Activated naive CD4-positive, alpha-beta T cell treated with anti-CD3 and anti-CD28 coated beads for 36 hours (primary cell): Measurements from ENCODE around the gene PLCG1. TPM values are rescaled to one million over a fixed set of nuclear protein-coding genes. Genes with fewer than 3 reads are reported as not detected.

Source experiments
- CTCF ChIA-PET: fragments of 350-600 bp; sonication (Branson Sonifier 250); formaldehyde crosslinking; loops from one replicate; lab custom pipeline; 2021; ENCODE audit warnings: antibody characterized with exemption; lab: Charles Lee
- DNase-seq: peaks from one replicate; pipeline ENCODE4 v3.0.0-alpha.2; 2020
- H3K27ac Mint-ChIP-seq: one replicate; pipeline ENCODE4 v1.8.0; 2021; ENCODE audit warnings: mild to moderate bottlenecking, mixed read lengths
- H3K27me3 Mint-ChIP-seq: one replicate; pipeline ENCODE4 v1.8.0; 2021; ENCODE audit warnings: low read depth, mixed read lengths
- H3K36me3 Mint-ChIP-seq: one replicate; pipeline ENCODE4 v1.8.0; 2021; ENCODE audit warnings: low read depth, mixed read lengths
- H3K4me1 Mint-ChIP-seq: one replicate; pipeline ENCODE4 v1.8.0; 2021; ENCODE audit warnings: low read depth, mixed read lengths
- H3K4me3 Mint-ChIP-seq: one replicate; pipeline ENCODE4 v1.8.0; 2021; ENCODE audit warnings: mild to moderate bottlenecking, moderate library complexity, mixed read lengths
- H3K9me3 Mint-ChIP-seq: one replicate; pipeline ENCODE4 v1.8.0; 2021; ENCODE audit warnings: mixed read lengths
- intact Hi-C: fragments of 100-400 bp; cut with micrococcal nuclease; formaldehyde crosslinking; loops from one replicate; pipeline ENCODE4 v1.15.1; 2023
- total RNA-seq, 2 experiments: library from RNA; stranded (reverse); gene quantifications; one replicate each; pipeline ENCODE4 v1.2.3, GENCODE V29; 2021

The PLCG1 gene
- total RNA-seq, 2 experiments from 2014 or later = 117 to 136 TPM

DNA sequence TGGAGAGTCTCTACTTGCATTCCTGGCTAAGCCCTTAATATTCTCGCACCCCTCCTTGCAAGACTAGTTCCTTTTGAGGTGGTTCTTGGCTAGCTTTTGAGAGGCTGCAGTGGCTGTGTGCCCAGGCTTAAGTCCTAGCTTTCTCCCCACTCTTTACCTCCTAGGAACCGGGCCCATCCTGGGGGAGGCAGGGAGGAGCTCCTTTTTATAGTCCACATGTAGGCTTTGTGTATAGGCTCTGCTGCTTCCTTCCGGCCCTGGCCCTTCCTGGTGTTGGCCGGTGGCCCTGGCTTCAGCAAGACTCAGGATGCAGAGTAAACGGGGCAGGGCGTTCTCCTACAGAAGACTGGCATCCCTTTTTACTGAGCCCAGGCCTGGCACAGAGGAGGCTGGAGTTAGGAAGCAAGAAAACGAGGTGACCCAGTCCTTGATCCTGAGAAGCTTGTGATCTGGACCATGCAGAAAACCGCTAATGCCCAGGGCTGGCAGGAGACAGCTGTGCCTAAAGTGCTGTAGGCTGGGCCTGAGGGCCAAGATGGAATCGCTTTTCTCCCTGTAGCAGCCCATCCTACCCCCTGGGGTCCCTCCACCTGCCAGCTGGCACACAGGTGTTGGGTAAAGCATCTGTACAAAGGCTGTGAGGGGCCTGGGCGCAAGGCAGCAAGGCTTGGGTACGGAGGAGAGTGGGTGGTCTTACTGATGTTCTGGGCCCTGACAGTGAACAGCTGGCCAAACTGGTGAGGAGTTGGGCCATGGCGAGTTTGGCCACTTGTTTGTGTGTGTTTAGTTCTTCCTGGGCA, 8.7 kb downstream of the PLCG1 start:
- Mint-ChIP-seq H3K4me3 (no peak overlapping the region), H3K36me3 (peaks cover 20% of the 10 kb centered on the region), H3K27me3 (no peaks in the 10 kb centered on the region), H3K9me3 (no peaks in the 10 kb centered on the region), H3K27ac (peak overlapping the region; percentile 76), H3K4me1 (peaks cover 97% of the 10 kb centered on the region)
- intact Hi-C loops = no loop called here
- DNase-seq = no peak
- CTCF ChIA-PET = interaction anchor here (0.6 to 5.4 kb wide), 4 partner anchors 9 to 132 kb away, joined by 3 to 35 read pairs (median 4); no protein-coding TSS in a partner anchor

DNA sequence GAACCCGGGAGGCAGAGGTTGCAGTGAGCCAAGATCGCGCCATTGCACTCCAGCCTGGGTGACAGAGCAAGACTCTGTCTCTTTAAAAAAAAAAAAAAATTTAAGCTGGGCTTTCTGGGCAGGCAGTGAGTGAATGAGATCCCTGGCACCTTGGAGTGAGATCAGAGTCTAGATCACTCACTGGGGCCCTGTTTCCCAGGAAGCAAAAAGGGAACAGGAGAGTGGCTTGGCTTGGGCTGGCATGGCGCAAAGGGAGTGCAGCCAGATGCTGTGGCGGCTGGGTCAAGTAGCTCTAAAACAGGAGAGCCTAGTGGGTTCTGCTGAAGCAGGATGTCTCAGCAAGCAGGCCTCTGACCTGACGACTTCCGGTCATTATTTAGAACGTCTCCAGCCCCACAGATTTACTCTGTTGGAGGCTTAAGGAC, 10.4 kb downstream of the PLCG1 start:
- Mint-ChIP-seq H3K27ac (peak overlapping the region; percentile 28), H3K4me3 (no peak overlapping the region), H3K27me3 (no peaks in the 10 kb centered on the region), H3K4me1 (peaks cover 97% of the 10 kb centered on the region), H3K36me3 (peaks cover 23% of the 10 kb centered on the region), H3K9me3 (no peaks in the 10 kb centered on the region)
- DNase-seq = no peak
- intact Hi-C loops = no loop called here
- CTCF ChIA-PET = interaction anchor here (1.6 to 5.4 kb wide), 2 partner anchors 10 to 13 kb away, joined by 5 to 35 read pairs; no protein-coding TSS in a partner anchor

DNA sequence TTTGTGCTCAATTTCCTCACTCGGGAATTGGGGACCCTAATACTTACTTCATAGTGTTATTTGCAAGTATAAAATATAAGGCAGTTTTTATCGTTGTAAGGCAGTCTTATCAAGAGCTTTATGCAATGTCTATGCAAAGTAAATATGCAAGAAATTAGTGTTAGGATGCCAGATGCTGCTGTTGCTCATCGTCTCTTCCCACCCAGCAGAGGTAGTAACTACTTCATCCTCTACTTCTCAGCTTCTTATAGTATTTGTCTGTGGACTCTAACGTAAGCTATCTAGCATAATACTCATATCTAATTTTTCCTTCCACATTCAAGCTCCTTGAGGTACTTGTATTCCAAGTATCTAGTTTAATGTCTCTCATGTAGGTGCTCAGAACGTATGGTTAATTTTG, 11.6 kb downstream of the PLCG1 start:
- CTCF ChIA-PET = interaction anchor here (0.7 to 5.2 kb wide), 4 partner anchors 8 to 108 kb away, joined by 3 to 27 read pairs (median 4); no protein-coding TSS in a partner anchor
- peak overlapping the region; percentile 63 for H3K27ac Mint-ChIP-seq
- H3K27me3 Mint-ChIP-seq = no peaks in the 10 kb centered on the region
- H3K4me1 Mint-ChIP-seq = peaks cover 92% of the 10 kb centered on the region
- intact Hi-C loops = no loop called here
- H3K4me3 Mint-ChIP-seq = no peak overlapping the region
- H3K36me3 Mint-ChIP-seq = peaks cover 22% of the 10 kb centered on the region
- no peak for DNase-seq
- H3K9me3 Mint-ChIP-seq = no peaks in the 10 kb centered on the region

DNA sequence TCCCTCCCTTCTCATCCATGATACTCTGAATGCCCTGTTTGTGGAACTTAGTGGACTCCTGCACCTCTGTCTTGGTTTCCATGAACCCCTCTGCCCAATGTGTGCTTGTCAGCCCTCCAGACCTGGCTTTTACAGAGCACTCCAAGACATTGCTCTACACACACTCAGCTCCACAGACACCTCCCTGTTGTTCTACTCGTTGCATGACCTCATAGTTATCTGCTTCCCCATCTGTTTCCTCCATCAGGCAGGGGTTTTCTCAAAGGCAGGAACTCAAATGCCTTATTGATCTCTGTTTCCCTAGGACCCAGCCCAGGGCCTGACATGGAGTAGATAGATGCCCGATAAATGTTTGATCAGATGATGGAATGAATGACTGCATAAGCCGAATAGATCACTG, 13.3 kb downstream of the PLCG1 start:
- no peaks in the 10 kb centered on the region for H3K27me3 Mint-ChIP-seq
- H3K9me3 Mint-ChIP-seq = no peaks in the 10 kb centered on the region
- H3K4me1 Mint-ChIP-seq = peaks cover 92% of the 10 kb centered on the region
- DNase-seq = peak; percentile 31
- intact Hi-C loops = no loop called here
- CTCF ChIA-PET = interaction anchor here (1.6 to 5.2 kb wide), 2 partner anchors 13 to 16 kb away, joined by 4 to 27 read pairs; no protein-coding TSS in a partner anchor
- H3K36me3 Mint-ChIP-seq = peaks cover 16% of the 10 kb centered on the region
- H3K4me3 Mint-ChIP-seq = no peak overlapping the region
- peak overlapping the region; percentile 94 for H3K27ac Mint-ChIP-seq

DNA sequence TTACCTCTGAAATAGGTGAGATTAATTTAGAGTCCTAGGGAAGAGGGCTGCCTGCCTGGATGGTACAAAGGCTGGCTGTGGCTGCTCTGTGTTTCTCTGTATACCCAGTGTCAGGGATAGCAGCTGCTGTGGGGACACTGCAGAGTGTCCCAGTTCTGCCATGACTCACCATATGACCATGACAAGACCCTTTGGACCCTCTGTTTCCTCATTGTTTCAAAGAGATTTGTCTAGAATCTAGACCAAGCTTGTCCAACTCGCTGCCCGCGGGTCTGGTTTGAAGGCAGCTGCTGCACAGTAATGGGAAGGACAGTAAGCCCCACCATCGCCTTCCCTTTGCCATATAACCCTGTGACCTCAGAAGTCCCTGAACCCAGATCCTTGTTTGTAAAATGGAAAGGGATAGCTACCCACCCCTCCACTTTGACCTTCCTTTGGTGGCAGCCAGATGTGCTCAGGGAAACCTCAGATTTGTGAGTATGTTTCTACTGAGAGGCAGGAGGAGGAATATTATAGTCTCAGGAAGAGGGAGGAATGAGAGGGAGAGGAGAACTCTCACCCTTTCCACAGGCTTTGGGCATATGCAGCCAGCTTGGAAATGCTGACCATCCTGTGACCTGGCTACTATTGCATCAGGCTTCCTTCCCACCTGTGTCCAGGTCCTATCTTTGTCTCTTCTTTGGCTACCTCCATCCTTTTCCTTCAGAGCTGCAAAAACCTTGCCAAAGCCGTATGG, 14.0 kb downstream of the PLCG1 start:
- Mint-ChIP-seq H3K9me3 (no peaks in the 10 kb centered on the region), H3K36me3 (peaks cover 16% of the 10 kb centered on the region), H3K4me3 (no peak overlapping the region), H3K27me3 (no peaks in the 10 kb centered on the region), H3K27ac (peak overlapping the region; percentile 94), H3K4me1 (peaks cover 92% of the 10 kb centered on the region)
- CTCF ChIA-PET = interaction anchor here (5.2 kb wide), 1 partner anchor 17 kb away, joined by 27 read pairs; no protein-coding TSS in a partner anchor
- intact Hi-C loops = no loop called here
- no peak for DNase-seq

DNA sequence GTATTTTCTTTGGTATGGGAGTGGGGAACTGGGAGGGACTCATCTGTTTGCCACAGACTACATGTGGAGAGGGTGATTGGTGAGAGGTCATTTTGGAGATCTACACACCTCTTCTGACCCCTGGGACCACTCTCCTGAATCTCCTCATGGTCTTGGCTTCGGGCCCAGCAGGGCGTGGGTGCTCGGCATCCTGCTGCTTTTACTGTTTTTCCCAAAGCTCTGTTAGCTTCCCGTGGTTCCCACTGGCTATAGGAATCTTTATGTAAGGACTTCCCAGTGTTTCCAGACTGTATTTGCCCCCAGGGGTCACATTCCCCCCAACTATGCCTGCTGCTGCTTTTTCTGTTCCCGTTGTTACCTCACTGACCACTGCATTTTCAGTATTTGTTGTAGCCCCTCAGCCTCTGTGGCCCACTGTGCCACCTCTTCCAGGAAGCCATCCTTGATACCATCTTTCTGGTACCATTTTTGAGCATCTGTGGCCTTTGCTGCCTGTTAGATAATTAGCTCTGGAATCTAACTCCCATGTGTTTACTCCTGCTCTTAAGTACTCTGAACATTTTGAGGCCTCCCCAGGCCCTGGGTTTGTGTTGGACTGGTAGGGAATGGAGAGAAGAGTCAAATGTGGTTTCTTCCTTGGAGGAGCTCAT, 14.9 kb downstream of the PLCG1 start:
- H3K27me3 Mint-ChIP-seq = no peaks in the 10 kb centered on the region
- H3K4me3 Mint-ChIP-seq = peak overlapping the region; percentile 10
- intact Hi-C loops = no loop called here
- H3K4me1 Mint-ChIP-seq = peaks cover 92% of the 10 kb centered on the region
- CTCF ChIA-PET = interaction anchor here (1.2 to 5.2 kb wide), 4 partner anchors 8 to 18 kb away, joined by 5 to 27 read pairs (median 6); no protein-coding TSS in a partner anchor
- peak overlapping the region; percentile 94 for H3K27ac Mint-ChIP-seq
- H3K36me3 Mint-ChIP-seq = peaks cover 13% of the 10 kb centered on the region
- H3K9me3 Mint-ChIP-seq = no peaks in the 10 kb centered on the region
- DNase-seq = no peak

DNA sequence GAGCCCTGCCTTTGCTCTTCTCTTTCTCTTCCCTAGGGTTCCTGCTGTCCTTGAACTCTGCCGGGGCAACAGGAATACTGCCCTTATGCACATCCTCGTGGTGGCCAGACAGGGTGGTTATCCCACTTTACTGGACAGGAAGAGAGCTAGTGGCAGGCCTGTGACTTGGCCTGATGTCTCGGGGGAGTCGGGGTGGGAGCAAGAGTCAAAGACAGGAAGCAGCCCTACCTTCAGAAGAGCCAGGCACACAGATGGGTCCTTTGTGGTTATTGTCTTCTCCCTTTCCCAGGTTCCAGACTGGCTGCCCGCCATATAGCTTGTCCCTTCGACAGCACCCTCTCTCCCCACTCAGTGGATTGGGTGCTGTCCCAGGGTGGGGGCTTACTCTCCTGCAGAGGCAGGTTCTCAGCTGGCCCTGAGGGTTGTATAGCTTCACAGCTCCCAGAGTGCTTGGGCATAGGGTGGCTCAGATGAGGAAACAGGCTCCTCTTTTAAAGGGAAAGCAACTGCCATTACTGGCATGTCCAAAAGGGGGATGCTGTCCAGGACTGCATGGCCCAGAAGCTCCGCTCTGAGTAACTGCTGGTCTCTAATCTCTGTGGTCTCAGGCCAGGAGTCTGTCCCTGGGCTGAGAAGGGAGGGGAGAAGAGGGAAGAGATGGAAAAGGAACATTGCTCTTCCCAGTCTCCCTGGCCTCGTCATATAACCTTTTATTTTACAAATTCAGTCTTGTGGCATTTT, 17.3 kb downstream of the PLCG1 start:
- intact Hi-C loops = loop anchor here (5.0 kb wide), 4 partner anchors 107 to 463 kb away; partner anchors contain the start of genes CHD6 and ZHX3
- no peak for DNase-seq
- Mint-ChIP-seq H3K9me3 (no peaks in the 10 kb centered on the region), H3K27ac (peak overlapping the region; percentile 94), H3K36me3 (peaks cover 10% of the 10 kb centered on the region), H3K4me1 (peaks cover 94% of the 10 kb centered on the region), H3K27me3 (no peaks in the 10 kb centered on the region), H3K4me3 (no peak overlapping the region)
- CTCF ChIA-PET = interaction anchor here (0.6 to 7.1 kb wide), 6 partner anchors 9 to 381 kb away, joined by 3 to 77 read pairs (median 6); no protein-coding TSS in a partner anchor

DNA sequence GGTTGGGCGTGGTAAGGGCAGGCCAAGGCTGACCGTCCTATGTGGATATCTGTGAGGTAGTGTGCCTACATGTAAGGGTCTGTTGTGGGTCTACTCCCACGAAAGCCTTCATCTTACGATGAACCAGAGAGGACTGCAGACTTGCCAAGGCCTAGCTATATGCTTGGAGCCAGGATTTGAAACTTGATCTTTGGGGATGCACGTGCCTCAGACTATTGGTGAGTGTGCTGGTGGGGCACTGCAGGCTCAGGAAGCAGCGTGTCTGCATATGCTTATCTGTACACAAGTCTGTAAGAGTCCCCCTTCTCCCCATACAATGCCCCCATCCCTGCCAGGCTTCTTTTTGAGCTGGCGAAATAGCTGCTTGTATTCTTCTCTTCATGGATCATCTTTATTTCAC, 17.9 kb downstream of the PLCG1 start:
- intact Hi-C loops = loop anchor here (5.0 kb wide), 4 partner anchors 108 to 462 kb away; partner anchors contain the start of genes CHD6 and ZHX3
- no peak for DNase-seq
- Mint-ChIP-seq H3K4me1 (peaks cover 95% of the 10 kb centered on the region), H3K27me3 (no peaks in the 10 kb centered on the region), H3K36me3 (peaks cover 15% of the 10 kb centered on the region), H3K9me3 (no peaks in the 10 kb centered on the region), H3K4me3 (no peak overlapping the region), H3K27ac (peak overlapping the region; percentile 94)
- CTCF ChIA-PET = interaction anchor here (0.6 to 7.1 kb wide), 8 partner anchors 10 to 380 kb away, joined by 3 to 77 read pairs (median 5); partner anchors contain the start of gene PLCG1

DNA sequence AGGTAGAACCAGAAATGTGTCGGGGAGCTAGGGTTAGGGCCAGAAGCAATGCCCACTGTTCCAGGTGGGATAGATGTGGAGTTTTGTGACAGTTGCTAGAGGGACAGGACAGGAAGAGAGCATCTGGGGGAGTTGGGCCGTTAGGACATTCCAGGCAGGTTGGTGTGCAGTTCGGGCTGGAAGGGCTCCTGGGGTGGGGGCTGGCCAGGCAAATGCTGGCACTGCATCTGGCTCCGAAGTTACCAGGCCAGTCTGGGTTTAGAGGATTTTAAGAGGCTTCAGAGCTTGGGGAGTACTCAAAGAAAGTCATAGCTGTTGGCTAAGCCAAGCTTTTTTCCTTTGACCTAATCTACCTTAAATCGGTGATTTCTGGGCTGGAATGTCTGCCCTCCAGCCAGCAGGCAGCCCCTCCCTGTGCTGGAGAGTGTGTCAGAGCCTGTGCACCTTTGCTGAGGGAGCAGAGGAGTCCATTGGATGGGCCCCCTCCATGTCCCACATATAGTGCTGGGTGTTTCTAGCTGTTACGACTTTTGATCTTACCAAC, 20.8 kb downstream of the PLCG1 start:
- CTCF ChIA-PET = interaction anchor here (0.7 to 7.1 kb wide), 12 partner anchors 12 to 189 kb away, joined by 3 to 77 read pairs (median 8); partner anchors contain the start of gene PLCG1
- peaks cover 82% of the 10 kb centered on the region for H3K4me1 Mint-ChIP-seq
- peak overlapping the region; percentile 94 for H3K27ac Mint-ChIP-seq
- H3K27me3 Mint-ChIP-seq = no peaks in the 10 kb centered on the region
- H3K4me3 Mint-ChIP-seq = peak overlapping the region; percentile 61
- peak; percentile 23 for DNase-seq
- peaks cover 18% of the 10 kb centered on the region for H3K36me3 Mint-ChIP-seq
- intact Hi-C loops = loop anchor here (5.0 kb wide), 4 partner anchors 111 to 459 kb away; partner anchors contain the start of genes CHD6 and ZHX3
- no peaks in the 10 kb centered on the region for H3K9me3 Mint-ChIP-seq

DNA sequence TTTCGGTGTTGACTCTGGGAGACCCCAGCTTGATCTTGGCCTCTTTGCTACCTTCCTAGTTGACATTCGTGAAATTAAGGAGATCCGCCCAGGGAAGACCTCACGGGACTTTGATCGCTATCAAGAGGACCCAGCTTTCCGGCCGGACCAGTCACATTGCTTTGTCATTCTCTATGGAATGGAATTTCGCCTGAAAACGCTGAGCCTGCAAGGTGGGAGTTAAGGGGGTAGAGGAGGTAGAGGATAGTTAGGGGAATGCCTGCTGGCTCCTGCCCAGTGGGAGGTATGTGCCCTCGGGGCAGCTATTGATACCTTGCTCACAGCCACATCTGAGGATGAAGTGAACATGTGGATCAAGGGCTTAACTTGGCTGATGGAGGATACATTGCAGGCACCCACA, 22.2 kb downstream of the PLCG1 start:
- no peak for DNase-seq
- no peak overlapping the region for H3K4me3 Mint-ChIP-seq
- CTCF ChIA-PET = interaction anchor here (2.6 to 7.1 kb wide), 2 partner anchors 13 to 25 kb away, joined by 15 to 77 read pairs; no protein-coding TSS in a partner anchor
- H3K27me3 Mint-ChIP-seq = no peaks in the 10 kb centered on the region
- peak overlapping the region; percentile 94 for H3K27ac Mint-ChIP-seq
- intact Hi-C loops = loop anchor here (5.0 kb wide), 4 partner anchors 112 to 458 kb away; partner anchors contain the start of genes CHD6 and ZHX3
- H3K9me3 Mint-ChIP-seq = no peaks in the 10 kb centered on the region
- H3K36me3 Mint-ChIP-seq = peaks cover 28% of the 10 kb centered on the region
- H3K4me1 Mint-ChIP-seq = peaks cover 79% of the 10 kb centered on the region
